H1 (cell line): ENCODE measurements around the gene NAV2. TPM values are rescaled to one million over a fixed set of nuclear protein-coding genes. Genes with fewer than 3 reads are reported as not detected.

Experiments
- BRCA1 ChIP-seq: IDR thresholded peaks from 2 replicates; pipeline ENCODE4 v1.6.1; 2012; ENCODE audit warnings: low read depth, low read length, improper control_type of control experiment
- HDAC6 ChIP-seq: IDR thresholded peaks from one replicate; pipeline ENCODE4 v1.7.1; 2012; ENCODE audit warnings: low read depth, mild to moderate bottlenecking, inconsistent platforms, low read length, moderate library complexity
- YY1 ChIP-seq: IDR thresholded peaks from 2 replicates; pipeline ENCODE4 v1.6.1; 2011; ENCODE audit warnings: low read depth, mild to moderate bottlenecking, low read length
- polyA plus RNA-seq, 7 experiments: library from polyadenylated mRNA; depleted of rRNA in 3 of 7; stranded (reverse) in 5 of 7; unstranded in 2 of 7; fragments of >200 nt in 5 of 7; fragments of 200-250 nt in 2 of 7; gene quantifications; 1 replicate in 5 of 7; 2 replicates in 1 of 7; 4 replicates in 1 of 7; pipeline versions ENCODE4 v1.2.1 to v1.2.3, GENCODE V29; 2011 to 2013; ENCODE audit warnings: missing spikeins in 2 of 7, mixed read lengths in 2 of 7
- total RNA-seq: library from RNA; stranded (reverse); fragmentation: NEBNext Ultra II Directional; extraction: Animal tissue kit (Norgen Biotek cat#: 25700); gene quantifications from 2 replicates; pipeline ENCODE4 v1.2.1, GENCODE V29; 2021

The NAV2 gene
- total and polyA plus RNA-seq, 2 of the 8 experiments (the other 6 are each of a cell fraction or from before 2014, with no cell fraction given), result 35.6 to 73.6 TPM

DNA sequence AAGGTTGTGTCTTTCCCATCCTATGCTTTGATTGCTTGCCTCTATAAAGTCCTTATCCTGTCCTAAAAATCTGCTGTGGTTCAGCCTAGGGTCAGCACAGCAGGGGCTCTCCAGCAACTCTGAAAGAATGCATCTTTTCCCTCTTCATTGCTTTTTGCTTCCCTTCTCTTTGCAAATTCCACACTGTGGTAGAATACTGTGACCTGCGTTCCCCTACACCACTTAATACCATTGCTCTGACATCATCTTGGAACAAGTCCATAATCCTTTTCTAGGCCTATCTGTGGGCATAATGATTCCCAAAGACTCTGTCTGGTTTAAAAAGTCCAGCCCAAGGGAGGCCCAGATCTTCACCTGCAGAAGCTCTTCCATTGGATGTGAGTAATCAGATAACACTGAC, 177.7 kb downstream of the NAV2 start (continued):
- TF ChIP-seq HDAC6 (no peak), YY1 (no peak), BRCA1 (no peak)
